Body of pancreas (tissue), 4 donors: ENCODE results near the gene CCDC175.

ENCODE experiments used
- POLR2A ChIP-seq, 3 donors: fragments of 450-650 bp; IDR thresholded peaks; one replicate each; pipeline ENCODE4 v1.6.1; 2016; ENCODE audit warnings: antibody characterized with exemption in 3 of 3, mild to moderate bottlenecking in 2 of 3
- TF ChIP-seq, protein P1 (sequence below), 7 experiments: fragments of 450-650 bp in 4 of 7; fragments of 200-600 bp in 3 of 7; sonication (generic) in 3 of 7; IDR thresholded peaks; one replicate each; pipeline ENCODE4 v1.5.1; 2016 to 2019; ENCODE audit warnings: antibody characterized with exemption in 7 of 7

DNA sequence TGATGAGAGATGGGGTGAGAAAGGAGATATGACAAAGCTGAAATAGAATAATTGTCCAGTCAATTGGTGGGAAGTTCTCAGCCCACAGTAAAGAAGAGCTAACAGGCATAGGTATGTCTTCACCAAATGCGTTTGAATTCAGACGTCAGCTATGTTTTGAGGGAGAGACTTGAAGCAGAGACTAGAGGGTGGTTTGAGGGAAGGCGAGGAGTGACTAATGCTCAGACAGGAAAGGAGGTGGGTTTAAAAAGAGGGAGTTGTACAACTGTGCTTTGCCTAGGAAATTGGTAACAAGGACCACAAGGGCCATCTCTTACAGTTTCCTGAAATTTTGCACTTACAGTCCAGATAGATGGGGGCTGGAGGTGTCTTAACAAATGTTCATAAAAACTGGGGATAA lies 85.9 kb downstream of the CCDC175 start:
- TF ChIP-seq POLR2A (IDR thresholded peaks at IDR 0.05) = no peak
- TF ChIP-seq, protein P1, sequence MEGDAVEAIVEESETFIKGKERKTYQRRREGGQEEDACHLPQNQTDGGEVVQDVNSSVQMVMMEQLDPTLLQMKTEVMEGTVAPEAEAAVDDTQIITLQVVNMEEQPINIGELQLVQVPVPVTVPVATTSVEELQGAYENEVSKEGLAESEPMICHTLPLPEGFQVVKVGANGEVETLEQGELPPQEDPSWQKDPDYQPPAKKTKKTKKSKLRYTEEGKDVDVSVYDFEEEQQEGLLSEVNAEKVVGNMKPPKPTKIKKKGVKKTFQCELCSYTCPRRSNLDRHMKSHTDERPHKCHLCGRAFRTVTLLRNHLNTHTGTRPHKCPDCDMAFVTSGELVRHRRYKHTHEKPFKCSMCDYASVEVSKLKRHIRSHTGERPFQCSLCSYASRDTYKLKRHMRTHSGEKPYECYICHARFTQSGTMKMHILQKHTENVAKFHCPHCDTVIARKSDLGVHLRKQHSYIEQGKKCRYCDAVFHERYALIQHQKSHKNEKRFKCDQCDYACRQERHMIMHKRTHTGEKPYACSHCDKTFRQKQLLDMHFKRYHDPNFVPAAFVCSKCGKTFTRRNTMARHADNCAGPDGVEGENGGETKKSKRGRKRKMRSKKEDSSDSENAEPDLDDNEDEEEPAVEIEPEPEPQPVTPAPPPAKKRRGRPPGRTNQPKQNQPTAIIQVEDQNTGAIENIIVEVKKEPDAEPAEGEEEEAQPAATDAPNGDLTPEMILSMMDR (IDR thresholded peaks at IDR 0.05) = no peak
